Measurements from ENCODE around the gene SINHCAF.

The SINHCAF gene

GRCh38 chr12:31331242-31331641 lies 5.3 kb upstream of the SINHCAF start:
- DNase-seq = no peak

- no peak for DNase-seq
These were observed 1.0 kb upstream of the SINHCAF start for GRCh38 chr12:31326736-31327659.

GRCh38 chr12:31325524-31325875 lies 450 bp downstream of the SINHCAF start:
- DNase-seq = no peak

GRCh38 chr12:31324845-31325523 lies 966 bp downstream of the SINHCAF start:
- peak; percentile 50 to 73 for DNase-seq

GRCh38 chr12:31324116-31324844 lies 1.7 kb downstream of the SINHCAF start:
- peak; percentile 66 to 72 for DNase-seq

GRCh38 chr12:31323391-31324115 lies 2.4 kb downstream of the SINHCAF start:
- DNase-seq = peak; percentile 19 to 72

GRCh38 chr12:31322801-31323207 lies 3.1 kb downstream of the SINHCAF start:
- no peak for DNase-seq

GRCh38 chr12:31321897-31322228 lies 4.1 kb downstream of the SINHCAF start:
- no peak for DNase-seq

GRCh38 chr12:31321186-31321896 lies 4.6 kb downstream of the SINHCAF start:
- DNase-seq = no peak

GRCh38 chr12:31318657-31319269 lies 7.2 kb downstream of the SINHCAF start:
- no peak for DNase-seq

- peak; percentile 23 to 31 for DNase-seq
These were observed 8.2 kb downstream of the SINHCAF start for GRCh38 chr12:31317471-31318395.

- no peak for DNase-seq
These were observed 9.1 kb downstream of the SINHCAF start for GRCh38 chr12:31316891-31317290.

- DNase-seq = no peak
These were observed 10.0 kb downstream of the SINHCAF start for GRCh38 chr12:31315784-31316465.

- DNase-seq = no peak
These were observed 10.8 kb downstream of the SINHCAF start for GRCh38 chr12:31315044-31315715.

GRCh38 chr12:31312431-31312830 lies 13.5 kb downstream of the SINHCAF start:
- no peak for DNase-seq

GRCh38 chr12:31311634-31312258 lies 14.2 kb downstream of the SINHCAF start:
- DNase-seq = no peak

GRCh38 chr12:31310488-31310887 lies 15.5 kb downstream of the SINHCAF start:
- DNase-seq = no peak

GRCh38 chr12:31309279-31309678 lies 16.7 kb downstream of the SINHCAF start:
- no peak for DNase-seq

- no peak for DNase-seq
These were observed 17.8 kb downstream of the SINHCAF start for GRCh38 chr12:31308116-31308515.
